Bronchial epithelial cell (primary cell): Measurements from ENCODE around the gene WDR90. TPM values are rescaled to one million over a fixed set of nuclear protein-coding genes. Genes with fewer than 3 reads are reported as not detected.

Experiments used
- DNase-seq: peaks from one replicate; pipeline ENCODE4 v3.0.0-alpha.2; 2010; ENCODE audit warnings: low read depth
- FAIRE-seq: peaks from 2 replicates; lab custom pipeline; 2011; peaks lifted over from hg19 to GRCh38; lab: Jason Lieb, UNC
- H3K27me3 ChIP-seq: 2 replicates; pipeline ENCODE4 v1.5.1; 2011; ENCODE audit warnings: low read length; ENCODE audit not compliant: control insufficient read depth, insufficient read depth
- H3K36me3 ChIP-seq: 2 replicates; pipeline ENCODE4 v1.5.1; 2011; ENCODE audit warnings: low read length; ENCODE audit not compliant: control insufficient read depth, insufficient read depth
- H3K4me3 ChIP-seq: 2 replicates; pipeline ENCODE4 v1.5.1; 2011; ENCODE audit warnings: mild to moderate bottlenecking, low read depth, low read length, control low read depth
- total RNA-seq: library from RNA; depleted of rRNA; stranded (reverse); fragments of >200 nt; gene quantifications from 2 replicates; pipeline ENCODE4 v1.2.1, GENCODE V29; 2014
- TF ChIP-seq, protein P1 (sequence below): IDR thresholded peaks from 2 replicates; pipeline ENCODE4 v1.5.1; 2011; ENCODE audit warnings: mild to moderate bottlenecking, moderate library complexity, low read length, control low read depth, inconsistent platforms; ENCODE audit not compliant: insufficient read depth, severe bottlenecking

The WDR90 gene
- total RNA-seq, 1 donor from 2014 or later: 4.2 TPM

DNA sequence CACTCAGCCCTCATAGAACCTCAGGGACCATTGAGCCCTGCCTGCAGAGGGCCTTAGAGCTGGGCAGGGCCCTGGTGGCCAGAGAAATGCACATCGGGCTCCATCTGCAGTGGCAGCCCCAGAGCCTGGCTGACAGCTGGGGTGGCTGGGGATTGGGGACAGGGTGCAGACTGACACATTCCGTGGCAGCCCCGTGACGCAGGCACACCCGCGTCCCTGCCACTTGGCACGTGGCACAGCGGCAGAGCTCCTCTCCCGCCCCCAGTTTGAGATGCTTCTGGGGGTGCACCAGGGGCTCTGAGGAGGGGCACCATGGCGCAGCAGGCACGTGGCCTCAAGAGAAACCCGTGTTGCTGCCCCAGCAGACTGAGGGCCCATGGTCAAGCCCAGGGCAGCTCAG is 54.2 kb downstream of the WDR90 start:
- peaks cover 40% of the 10 kb centered on the region for H3K27me3 ChIP-seq
- FAIRE-seq: no peak
- TF ChIP-seq, protein P1, sequence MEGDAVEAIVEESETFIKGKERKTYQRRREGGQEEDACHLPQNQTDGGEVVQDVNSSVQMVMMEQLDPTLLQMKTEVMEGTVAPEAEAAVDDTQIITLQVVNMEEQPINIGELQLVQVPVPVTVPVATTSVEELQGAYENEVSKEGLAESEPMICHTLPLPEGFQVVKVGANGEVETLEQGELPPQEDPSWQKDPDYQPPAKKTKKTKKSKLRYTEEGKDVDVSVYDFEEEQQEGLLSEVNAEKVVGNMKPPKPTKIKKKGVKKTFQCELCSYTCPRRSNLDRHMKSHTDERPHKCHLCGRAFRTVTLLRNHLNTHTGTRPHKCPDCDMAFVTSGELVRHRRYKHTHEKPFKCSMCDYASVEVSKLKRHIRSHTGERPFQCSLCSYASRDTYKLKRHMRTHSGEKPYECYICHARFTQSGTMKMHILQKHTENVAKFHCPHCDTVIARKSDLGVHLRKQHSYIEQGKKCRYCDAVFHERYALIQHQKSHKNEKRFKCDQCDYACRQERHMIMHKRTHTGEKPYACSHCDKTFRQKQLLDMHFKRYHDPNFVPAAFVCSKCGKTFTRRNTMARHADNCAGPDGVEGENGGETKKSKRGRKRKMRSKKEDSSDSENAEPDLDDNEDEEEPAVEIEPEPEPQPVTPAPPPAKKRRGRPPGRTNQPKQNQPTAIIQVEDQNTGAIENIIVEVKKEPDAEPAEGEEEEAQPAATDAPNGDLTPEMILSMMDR: no peak
- H3K4me3 ChIP-seq: no peak overlapping the region
- H3K36me3 ChIP-seq: no peaks in the 10 kb centered on the region
- no peak for DNase-seq

DNA sequence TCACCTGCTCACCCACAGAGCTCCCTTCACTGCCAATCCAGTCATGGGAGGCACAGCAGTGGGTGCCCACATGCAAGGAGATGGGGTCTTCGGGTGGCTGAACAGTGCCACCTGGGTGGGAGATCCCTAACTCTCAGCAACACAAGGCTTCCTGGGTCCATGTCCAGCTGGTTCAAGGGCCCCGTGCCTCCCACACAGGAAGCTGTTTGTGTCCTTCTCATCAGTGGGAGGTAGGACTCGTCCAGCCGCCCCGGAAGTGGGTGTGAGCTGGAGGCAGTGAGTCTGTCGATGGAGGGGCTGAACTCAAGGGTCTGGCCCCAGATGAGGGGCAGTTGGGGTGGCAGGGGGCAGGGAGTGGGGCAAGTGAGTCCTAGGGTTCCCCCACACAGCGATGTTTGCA is 54.9 kb downstream of the WDR90 start:
- no peak for DNase-seq
- peaks cover 41% of the 10 kb centered on the region for H3K27me3 ChIP-seq
- TF ChIP-seq, protein P1: no peak
- H3K4me3 ChIP-seq: no peak overlapping the region
- no peaks in the 10 kb centered on the region for H3K36me3 ChIP-seq
- FAIRE-seq: no peak

DNA sequence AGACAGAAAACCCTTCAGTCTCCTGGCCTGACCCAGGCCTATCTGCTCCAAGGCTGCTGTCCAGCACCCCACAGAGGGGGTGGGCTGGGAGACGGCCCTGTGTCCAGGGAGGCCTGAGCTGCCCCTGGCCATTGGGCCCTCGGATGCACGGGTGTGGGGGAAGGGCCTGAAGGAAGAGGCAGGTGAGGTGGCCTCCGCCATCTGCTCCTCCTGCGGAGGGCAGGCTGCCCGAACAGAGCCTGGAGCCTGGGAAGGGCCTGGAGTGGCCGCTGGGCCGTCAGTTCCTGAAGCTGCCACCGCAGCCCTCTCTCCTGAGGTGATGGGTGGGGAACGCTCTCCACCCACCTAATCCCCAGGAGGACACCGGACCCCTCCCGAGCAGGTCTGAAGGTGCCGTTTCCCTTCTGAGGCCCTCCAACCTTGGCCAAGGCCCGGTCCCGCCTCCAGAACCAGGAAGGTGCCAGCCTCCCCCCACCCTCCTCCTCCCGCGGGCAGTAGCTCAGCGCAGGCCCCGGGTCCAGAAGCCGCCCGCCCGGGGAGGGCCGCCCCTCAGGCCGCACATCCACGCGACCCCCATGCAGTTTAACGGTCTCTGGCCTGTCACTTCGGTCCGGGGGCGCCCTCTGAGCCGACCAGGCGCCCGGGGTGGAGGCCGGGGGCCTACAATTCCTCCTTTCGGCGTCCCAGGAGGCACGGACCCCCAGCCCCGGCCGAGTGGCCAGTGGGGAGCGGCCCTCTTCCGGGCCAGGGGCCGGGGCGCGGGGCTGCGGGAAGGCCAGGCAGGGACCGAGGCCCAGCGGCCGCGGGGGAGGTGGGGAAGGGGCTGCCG is 55.6 kb downstream of the WDR90 start:
- Histone ChIP-seq H3K4me3 (peak overlapping the region; percentile 17), H3K27me3 (peaks cover 45% of the 10 kb centered on the region), H3K36me3 (no peaks in the 10 kb centered on the region)
- TF ChIP-seq, protein P1: no peak
- no peak for FAIRE-seq
- DNase-seq: no peak

GRCh38 chr16:705431-706188 is 56.4 kb downstream of the WDR90 start, which contains the start of gene FBXL16:
Gene FBXL16 (minus strand): TSS chr16:705801. CDS start chr16:697405, 8,396 bp downstream.
- Histone ChIP-seq H3K27me3 (peaks cover 47% of the 10 kb centered on the region), H3K4me3 (peak within 1 kb of the TSS; percentile 22), H3K36me3 (no peaks in the 10 kb centered on the region)
- FAIRE-seq (no peak), DNase-seq (no peak)
- TF ChIP-seq, protein P1: no peak

- FAIRE-seq: no peak
- Histone ChIP-seq H3K36me3 (no peaks in the 10 kb centered on the region), H3K4me3 (no peak overlapping the region), H3K27me3 (peaks cover 47% of the 10 kb centered on the region)
- DNase-seq: no peak
- TF ChIP-seq, protein P1: no peak
Observed at GRCh38 chr16:706189-707061, 57.3 kb downstream of the WDR90 start.
